Suprapubic skin (tissue), 3 donors: ENCODE results near the gene BRME1.

Experiments used
- CTCF ChIP-seq, 2 donors: fragments of 200-600 bp in 1 of 2; fragments of 450-650 bp in 1 of 2; sonication (generic) in 1 of 2; IDR thresholded peaks; one replicate each; pipeline ENCODE4 v1.5.1; 2016 to 2019; ENCODE audit warnings: antibody characterized with exemption in 2 of 2, mild to moderate bottlenecking in 1 of 2, moderate library complexity in 1 of 2
- EP300 ChIP-seq: sonication (generic); formaldehyde crosslinking; IDR thresholded peaks from one replicate; pipeline ENCODE4 v1.6.1; 2017; ENCODE audit warnings: antibody characterized with exemption
- POLR2A ChIP-seq, 2 donors: fragments of 450-650 bp; IDR thresholded peaks; one replicate each; pipeline ENCODE4 v1.6.1; 2017; ENCODE audit warnings: antibody characterized with exemption in 2 of 2, mild to moderate bottlenecking in 2 of 2, moderate library complexity in 2 of 2

- TF ChIP-seq CTCF (IDR thresholded peaks at IDR 0.05) (no peak), POLR2A (IDR thresholded peaks at IDR 0.05) (no peak), EP300 (no peak)
Measured at GRCh38 chr19:13865571-13866462, 40.1 kb downstream of the BRME1 start.
